HG03039 (cell line): Measurements from ENCODE around the gene CHMP4A.

Experiments
- ATAC-seq: cut with Tn5 transposase; IDR thresholded peaks from one replicate; pipeline ENCODE4 v1.9.1; 2021; ENCODE audit warnings: mild to moderate bottlenecking, moderate library complexity; ENCODE audit not compliant: unreplicated experiment

The CHMP4A gene

DNA sequence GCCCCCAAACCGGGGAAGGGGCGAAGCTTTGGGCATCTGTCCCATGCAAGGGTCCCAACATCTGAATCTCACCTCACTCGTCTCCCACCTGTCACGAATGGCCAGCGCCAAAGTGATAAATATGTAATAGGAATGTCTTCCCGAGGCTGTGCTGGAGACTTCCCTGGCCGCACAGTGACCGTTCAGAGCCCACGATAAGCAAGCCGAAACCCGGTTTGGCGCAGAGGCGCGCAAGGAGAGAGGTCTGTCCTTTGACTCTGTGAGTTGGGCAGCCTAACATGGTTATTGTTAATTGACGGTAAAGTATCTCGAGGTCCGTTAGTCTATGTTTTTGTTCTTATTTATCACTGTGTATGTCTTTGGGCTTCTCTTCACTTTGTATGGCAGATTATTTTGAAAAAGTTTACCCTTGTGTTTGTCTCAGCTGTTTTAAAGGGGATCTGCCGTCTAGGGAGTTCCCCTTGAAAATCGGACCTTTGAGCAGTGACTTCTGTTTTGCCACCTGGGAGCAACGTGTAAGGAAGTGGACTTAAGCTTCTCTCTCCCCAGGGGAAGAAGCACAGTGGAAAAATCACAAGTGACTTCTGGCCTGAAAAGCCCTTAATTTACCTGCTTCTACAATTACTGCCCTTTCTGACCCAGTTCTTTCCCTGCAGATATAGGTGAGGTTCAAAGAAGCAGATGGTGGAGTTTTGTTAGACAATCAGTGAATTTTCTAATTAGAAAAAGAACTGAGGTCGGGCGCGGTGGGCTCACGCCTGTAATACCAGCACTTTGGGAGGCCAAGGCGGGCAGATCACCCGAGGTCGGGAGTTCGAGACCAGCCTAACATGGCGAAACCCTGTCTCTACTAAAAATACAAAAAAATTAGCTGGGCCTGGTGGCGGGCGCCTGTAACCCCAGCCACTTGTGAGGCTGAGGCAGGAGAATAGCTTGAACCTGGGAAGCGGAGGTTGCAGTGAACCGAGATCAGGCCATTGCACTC is 16.9 kb downstream of the CHMP4A start:
- ATAC-seq = no peak

DNA sequence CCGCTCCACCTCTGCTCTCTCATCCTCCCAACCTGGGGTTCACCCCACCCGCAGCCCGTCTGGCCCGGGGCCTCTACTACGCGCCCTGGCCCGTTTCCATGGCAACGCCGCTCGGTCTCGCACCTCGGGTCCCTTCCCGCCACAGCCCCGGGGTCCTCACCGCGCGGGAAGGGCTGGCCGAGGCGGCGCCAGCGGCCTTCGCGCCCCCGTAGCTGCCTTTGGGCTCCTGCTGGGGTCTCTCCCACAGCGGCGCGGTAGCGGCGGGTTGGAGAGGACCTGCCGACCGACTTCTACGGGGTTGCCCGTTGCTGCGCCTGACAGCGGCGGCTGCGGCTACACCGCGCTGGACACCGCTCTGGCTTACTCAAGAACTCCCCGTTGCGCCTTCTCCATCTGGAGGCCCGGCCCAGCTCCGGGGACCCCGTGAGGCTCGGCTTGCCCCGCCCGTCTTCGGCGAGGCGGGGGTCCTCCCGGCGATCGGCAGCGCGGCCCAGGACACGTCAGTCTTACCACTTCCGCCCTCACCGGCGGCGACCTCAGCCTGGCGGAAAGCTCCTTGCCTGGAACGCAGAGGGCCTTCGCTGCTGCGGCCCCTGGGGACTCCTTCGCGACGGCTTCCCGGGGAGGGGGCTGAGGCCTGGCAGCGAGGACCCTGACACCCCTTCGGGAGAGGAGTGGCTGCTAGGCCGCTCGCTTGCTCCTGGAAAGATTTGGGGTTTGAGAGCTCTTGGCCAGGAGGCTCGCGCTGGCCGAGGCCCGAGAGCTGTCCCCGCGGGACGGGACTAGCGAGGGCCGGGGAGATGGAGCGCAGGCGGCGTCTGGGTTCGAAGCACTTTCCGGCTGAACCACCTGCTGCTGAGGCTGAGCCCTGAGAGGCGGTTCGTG is 17.9 kb downstream of the CHMP4A start, which contains the start of gene TM9SF1:
TSS of gene TM9SF1 (minus strand) at position 256 of the 885 bp plus-strand sequence. CDS start 422 bp downstream, outside the sequence.
- ATAC-seq = peak; percentile 79

DNA sequence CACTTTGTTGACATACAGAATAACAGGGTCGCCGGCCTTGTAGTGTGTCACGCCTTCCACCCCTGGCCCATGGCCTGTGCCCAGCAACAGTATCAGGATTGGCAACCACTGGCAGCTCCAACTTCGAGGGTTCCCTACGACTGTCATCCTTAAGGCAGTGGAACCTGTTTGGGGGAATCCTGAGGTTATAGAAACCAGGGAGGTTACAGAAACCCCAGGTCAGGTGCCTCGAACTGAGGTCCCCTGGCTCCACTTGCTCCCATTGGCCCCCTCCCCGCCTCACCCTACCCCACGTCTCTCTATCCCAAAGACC is 18.5 kb downstream of the CHMP4A start:
- ATAC-seq = no peak

DNA sequence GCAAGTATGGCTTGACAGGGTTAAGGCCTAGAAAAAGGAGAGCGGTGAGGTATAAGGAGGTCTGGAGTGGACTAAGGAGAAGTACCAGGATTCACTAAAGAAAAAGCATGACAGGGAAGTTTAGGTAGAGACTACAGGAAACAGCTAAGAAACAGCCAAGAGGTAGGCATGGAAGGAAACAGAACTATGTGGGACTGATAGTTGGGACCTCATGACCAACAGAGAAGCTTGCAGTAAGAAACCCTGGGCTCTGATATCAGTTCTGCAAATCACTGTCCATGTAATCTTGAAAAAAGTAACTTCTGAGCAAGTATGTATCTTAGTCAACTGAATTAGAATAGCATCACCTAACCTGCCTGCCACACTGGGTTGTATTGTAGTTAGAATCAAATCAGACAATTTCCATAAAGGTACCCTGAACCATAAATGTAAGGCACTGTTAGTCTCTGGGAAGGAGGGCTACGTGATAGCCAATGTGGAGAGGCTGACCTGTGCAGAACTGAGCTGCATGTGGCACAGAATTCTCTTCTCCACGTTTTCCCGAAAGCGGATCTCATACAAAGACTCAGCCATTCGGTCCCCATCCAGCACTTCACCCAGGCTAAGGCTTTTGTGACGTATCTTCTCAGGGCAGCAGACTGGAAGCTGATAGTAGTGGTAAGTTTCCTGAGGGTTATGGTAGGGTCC is 19.0 kb downstream of the CHMP4A start:
- no peak for ATAC-seq

DNA sequence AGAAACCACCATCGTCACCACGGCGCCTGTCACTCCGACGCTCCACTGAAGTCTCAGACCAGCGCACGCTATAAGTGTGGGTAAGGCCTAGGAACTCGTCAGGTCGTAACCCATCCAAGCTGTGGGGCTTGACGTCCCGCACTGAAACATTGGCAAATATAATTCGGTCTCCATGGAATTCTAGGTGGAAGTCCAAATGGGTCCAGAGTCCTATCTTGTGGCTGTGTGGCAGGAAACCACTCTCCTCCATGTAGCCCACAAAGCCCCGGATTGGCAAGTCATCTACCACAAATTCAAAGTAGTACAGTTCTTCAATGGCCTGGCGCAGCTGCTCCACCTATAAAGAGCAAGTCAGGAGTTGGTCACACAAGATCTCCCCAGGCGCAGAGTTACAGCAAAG is 20.4 kb downstream of the CHMP4A start:
- no peak for ATAC-seq

DNA sequence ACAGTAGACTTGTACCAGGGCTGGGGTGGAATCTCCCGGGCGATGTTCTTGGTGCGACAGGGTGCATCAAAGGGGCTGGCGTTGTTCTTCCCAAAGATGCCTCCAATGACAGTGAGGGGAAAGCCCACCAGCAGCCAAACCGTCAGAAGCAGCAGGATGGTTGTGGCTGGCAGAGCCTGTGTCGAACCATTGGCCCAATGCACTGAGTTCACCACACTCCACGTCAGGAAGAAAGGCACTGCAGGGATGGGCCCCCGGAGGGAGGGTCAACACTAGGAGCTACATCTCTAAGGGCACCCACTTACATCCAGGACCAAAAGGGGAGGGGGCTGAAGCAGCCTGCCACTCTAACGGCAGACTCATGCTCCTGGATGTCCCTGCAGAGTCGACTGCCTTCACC is 22.9 kb downstream of the CHMP4A start:
- ATAC-seq = no peak

DNA sequence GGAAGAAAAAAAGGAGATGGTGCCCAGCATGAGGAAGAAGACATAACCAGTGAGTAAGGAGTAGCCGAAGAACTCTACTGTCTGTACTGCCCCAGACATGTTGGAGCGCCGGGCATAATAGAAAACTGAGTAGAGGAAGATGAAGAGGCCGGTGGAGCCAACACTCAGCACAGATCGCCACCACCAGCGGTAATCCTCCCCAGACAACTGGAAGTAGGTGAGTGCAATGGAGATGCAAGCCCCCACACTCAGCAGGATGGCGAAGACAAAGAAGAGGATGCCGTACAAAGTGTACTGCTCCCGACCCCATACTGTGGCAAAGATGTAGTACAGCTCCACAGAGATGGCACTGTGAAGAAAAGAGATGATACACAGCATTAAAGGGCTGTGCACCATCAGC is 23.8 kb downstream of the CHMP4A start:
- ATAC-seq = no peak

DNA sequence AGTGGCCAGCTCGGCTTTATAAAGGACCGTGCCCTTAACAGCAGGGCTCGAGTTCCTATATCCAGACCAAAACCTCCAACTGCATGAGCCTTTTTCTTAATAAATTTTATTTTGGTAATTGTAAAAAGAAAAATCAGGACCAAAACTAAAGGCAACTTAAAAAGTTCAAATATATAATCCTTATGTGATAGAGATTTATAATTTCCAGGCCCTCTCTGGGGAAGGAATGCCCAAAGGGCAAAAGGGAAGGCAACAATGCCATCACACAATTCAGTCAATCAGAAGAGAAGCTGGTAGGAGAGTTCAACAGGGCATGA is 24.3 kb downstream of the CHMP4A start:
- ATAC-seq = no peak

DNA sequence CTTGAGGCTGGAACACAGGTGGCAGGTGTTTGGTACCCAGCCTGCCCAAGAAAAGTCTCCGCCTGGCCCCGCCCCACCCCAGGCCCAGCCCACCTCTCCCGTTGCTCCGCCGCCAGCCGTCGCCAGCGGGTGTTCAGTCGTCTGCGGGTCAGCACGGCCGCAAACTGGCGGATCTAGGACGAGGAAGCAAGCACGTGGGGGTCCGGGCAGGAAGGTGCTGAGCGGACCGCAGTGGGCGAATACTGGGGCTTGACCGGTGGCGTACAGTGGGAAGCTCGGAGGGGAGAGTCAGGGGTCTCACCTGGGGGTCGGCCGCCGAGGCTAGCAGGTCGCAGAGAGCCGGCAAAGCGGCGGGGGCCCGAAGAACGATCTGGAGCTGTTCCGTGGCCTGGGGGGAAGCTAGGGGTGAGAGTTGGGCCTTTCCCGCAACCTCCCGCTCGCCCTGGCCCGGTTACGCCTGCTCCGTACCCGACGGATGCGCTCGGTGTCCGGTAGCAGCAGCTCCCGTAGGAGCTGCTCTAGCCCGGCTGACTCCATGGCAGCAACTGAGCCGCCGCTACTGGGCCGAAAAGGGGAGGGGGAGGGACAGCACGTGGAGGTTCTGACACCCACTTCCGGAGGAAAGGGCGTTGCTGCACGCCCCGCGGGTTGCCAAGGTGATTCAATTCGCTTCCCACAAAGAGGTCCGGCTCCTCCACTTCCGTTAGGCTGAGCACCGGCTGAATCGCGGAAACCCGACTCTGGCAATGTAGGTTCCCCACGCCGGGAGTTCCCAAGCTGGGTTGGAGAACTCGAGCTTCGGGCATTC is 24.8 kb downstream of the CHMP4A start, which contains the start of gene IPO4:
TSS of gene IPO4 (minus strand) at position 566 of the 808 bp plus-strand sequence. CDS start at position 537, 29 bp downstream.
- ATAC-seq = peak; percentile 80

DNA sequence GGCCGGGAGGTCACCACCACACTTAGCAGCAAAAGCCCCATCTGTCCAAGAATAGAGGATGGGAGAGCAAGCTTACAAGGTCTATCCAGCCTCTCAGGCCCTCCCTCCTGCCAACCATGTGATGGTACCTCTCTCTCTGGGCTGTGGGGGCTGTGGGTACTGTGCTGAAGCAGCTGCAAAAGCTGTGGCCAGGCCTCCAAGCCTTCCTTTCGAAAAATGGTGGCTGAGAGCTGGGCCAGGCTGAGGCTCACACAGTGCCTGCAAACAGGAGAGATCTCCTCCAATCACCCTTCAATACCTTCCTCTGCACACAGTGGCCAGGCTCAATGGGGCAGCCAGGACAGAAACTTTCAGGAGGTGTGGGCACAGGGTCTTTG is 25.8 kb downstream of the CHMP4A start:
- ATAC-seq = no peak

DNA sequence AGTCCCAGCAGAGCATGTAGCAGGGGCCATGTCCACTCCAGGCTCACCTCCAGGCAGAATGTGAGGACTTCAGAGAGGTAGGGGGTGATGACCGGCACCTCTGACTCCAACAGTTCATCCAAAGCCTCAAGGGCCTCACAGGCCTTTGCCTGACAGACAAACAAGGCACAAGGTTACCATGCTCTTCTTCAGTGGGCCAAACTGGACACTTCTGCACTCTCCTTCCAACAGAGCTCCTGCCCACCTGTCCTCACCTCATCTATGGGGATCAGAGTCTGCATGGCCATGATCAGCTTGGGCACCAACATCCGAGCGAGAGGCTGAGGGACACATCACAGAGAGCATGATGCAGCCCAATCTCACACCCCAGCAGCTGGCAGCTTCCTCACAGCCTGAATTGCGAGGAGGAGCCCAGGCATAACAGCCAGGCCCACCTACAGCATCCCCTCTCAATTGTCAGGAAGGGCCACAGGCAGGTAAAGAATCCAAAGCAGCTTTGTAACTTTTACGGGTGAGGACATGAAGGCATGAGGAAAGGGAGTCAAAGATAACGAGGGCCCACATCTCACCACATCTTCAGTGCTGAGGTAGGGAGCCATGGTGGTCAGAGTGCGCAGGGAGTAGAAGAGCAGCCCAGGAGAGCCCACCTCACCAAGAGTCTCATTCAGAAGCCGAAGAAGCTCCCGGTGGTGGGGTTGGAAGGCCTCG is 26.3 kb downstream of the CHMP4A start:
- ATAC-seq = no peak

DNA sequence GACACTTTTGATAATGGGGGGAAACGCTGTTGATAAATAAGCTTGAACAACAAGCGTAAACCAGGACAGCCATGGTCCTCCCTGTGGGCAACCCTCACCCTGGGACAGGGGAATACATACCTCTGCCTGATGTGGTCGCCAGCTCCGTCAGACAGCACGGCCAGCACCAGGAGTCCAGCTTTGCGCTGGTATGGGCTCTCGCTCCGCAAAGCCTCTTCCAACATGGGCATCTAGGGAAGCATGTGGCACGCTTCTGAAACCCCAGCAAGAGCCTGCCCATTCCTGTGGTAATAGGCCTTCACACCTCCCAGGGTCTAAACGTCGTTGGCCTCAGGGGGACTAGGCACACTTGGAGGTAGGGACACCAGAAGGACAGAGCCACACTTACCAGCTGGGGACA is 27.5 kb downstream of the CHMP4A start:
- ATAC-seq = no peak

DNA sequence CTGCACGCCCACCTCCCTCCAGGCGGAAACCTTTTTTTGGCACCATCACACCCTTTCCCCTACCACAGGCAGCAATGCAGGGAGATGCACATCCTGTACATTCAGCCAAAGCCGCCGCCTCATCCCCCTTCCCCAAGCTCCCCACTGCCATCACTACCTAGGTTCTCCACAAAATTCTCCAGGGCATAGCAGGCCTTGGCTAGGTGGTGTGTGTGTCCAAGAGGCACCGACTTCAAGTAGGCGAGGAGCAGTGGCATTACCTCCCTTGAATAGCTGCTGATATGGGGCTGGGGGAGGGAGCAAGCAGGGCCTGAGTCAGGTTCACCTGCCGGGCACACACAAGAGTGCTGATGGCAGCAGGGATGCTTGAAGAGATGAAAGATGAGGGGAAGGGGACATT is 28.3 kb downstream of the CHMP4A start:
- ATAC-seq = no peak

DNA sequence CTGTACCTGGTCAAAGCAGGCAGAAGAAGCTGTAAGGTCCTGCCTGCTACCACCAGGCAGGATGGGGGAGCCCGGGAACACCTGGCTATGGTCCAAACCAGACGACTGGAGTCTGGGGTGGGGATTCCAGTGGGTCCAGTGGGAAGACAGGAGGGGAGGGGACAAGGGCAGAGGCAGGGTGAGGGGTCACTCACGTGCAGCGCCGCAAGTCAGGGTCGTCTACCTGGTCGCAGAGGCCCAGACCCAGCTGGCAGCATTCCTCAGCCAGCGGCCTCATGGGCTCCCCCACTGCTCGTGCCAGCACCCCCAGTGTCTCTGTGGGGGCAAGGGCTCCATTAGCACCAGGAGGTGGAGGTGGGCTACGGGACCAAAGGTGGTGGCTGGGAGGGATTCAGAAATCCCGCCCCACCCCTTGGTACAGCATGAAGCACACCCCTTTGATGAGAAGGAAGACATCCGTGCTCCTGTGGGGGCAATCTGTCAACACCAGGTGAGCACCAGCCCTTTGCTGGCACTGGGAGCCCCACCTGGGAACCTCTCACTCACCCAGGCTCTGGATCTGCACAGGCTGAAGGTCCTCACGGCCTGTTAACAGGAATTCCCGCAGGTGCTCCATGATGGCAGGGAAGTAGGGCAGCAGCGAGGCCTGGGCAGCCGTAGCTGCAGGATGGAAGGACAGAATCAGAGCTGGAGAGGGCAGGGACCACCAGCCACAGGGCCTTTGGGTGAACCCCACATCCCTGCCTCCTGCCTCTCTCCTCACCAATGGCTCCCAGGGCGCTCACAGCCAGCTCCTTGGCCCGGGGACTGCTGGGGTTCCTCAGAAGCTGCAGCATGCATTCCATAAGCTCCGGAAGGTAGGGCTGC is 29.0 kb downstream of the CHMP4A start:
- ATAC-seq = no peak

DNA sequence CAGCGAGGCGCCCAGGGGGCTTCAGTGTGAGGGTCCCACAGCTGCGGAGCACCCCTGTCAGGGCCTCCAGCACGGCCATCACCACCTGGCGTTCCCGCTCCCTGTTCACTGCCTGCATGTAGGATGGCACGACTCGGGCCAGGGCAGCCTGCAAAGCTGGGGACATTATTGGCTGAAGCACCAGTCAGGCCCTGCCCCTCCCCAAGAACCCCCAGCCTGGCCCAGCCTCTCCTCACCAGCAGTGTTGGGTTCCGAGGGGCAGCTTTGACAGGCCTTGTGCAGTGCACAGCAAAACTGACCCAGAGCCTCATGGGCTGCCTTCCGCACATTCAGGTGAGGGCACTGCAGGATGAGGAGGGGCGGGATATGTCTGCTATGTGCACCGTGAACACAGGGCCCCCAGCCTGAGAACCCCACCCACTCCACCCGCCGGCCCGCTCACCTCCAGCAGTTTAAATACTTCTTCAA is 30.2 kb downstream of the CHMP4A start:
- ATAC-seq = no peak

DNA sequence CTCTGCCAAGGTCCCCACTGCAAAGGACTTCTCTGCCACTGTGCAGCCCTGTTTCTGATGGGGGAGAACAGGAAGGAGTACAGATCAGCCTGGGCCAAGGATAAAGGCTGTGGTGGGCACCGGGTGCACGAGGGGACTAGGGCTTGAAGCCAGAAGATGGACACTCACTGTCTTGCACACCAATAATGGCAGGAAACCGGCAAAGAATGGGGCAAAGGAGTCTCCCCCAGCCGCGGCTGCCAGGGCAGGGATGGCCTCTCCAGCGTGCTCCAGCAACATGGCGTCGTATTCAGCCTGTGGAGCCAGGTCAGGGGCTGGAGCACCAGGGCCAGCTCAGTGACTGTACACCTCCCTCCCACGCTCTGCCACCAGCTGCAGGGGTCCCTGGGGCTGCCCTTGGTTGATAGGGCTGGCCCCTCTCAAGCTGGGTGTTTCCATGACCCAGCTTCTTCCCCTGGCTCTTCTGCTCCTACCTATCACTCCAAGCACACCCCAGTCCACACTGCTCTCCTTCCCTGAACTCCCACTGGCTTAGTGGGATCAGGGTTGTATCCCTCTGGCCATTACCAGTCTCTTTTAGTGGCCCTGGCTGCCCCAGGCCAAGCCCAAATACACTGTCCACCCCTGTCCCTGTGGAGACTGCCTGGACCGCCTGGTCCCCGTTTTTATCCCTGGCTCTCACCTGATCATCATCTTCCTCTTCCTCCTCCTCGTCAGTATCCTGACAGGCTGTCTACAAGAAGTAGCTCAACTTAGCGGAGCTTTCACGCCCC is 31.0 kb downstream of the CHMP4A start:
- no peak for ATAC-seq

DNA sequence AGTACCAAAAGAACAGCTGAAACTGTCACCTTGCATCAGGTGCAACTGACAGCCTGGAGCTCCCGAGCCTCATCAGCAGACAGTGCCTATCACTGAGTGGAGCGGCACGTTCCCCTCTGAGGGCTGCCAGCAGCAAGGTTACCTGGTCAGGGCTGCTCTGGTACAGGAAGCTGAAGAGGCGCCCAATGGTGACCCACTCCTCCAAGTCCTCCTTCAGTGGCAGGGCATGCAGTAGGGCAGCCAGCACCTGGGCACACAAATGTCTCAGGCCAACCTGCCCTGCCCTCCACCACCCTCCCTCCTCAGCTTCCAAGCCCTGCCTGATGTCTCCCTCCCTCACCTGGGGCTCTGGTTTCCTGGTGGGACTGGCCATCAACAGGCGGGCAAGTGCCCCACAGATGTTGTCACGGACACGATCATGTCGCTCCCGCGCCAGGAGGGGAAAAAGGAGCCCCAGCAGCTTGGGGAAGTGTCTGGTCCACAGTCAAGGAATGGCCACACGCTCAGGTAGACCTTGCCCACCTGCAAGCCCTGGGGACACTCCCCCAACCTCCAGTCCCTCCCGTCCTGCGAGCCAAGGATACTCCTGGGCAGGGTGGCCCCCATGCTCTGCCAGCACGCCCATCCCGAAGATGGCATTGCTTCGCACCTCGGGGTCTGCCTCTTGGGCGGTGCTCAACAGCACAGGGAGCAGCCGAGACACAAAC is 31.8 kb downstream of the CHMP4A start:
- ATAC-seq = no peak
